Naive thymus-derived CD4-positive, alpha-beta T cell (primary cell): ENCODE measurements around the gene RNF151. TPM values are rescaled to one million over a fixed set of nuclear protein-coding genes. Genes with fewer than 3 reads are reported as not detected.

Experiments
- ATAC-seq: fragments of 150-1000 bp; cut with Tn5 transposase; 2 replicates; pipeline ENCODE4 v1.10.0; 2021; ENCODE audit warnings: mild to moderate bottlenecking, moderate library complexity
- CTCF ChIA-PET: fragments of 350-600 bp; sonication (Branson Sonifier 250); formaldehyde crosslinking; loops from one replicate; lab custom pipeline; 2021; ENCODE audit warnings: antibody characterized with exemption; lab: Charles Lee
- POLR2A ChIA-PET: fragments of 350-600 bp; sonication (Branson Sonifier 250); formaldehyde crosslinking; loops from one replicate; lab custom pipeline; 2021; ENCODE audit warnings: antibody characterized with exemption, inconsistent platforms; lab: Charles Lee
- DNase-seq, 9 donors: peaks; one replicate each; pipeline versions ENCODE4 v3.0.0 to v3.0.0-alpha.2; 2020 to 2022; ENCODE audit warnings: mixed read lengths in 1 of 9
- H3K27ac ChIP-seq: one replicate; pipeline ENCODE4 v1.7.0; 2013; ENCODE audit warnings: mild to moderate bottlenecking, low read depth, low read length, moderate library complexity
- H3K27me3 ChIP-seq, 2 donors: one replicate each; pipeline ENCODE4 v1.7.0; 2013; ENCODE audit warnings: low read length in 2 of 2, mild to moderate bottlenecking in 2 of 2, moderate library complexity in 2 of 2; ENCODE audit not compliant: control insufficient read depth in 2 of 2, insufficient read depth in 2 of 2
- H3K36me3 ChIP-seq, 3 experiments: 1 replicate in 2 of 3; 2 replicates in 1 of 3; pipeline ENCODE4 v1.7.0; 2013; ENCODE audit warnings: low read length in 3 of 3, mild to moderate bottlenecking in 3 of 3, moderate library complexity in 1 of 3; ENCODE audit not compliant: insufficient read depth in 3 of 3, control insufficient read depth in 2 of 3
- H3K4me1 ChIP-seq, 2 donors: one replicate each; pipeline ENCODE4 v1.7.0; 2013; ENCODE audit warnings: low read length in 2 of 2, mild to moderate bottlenecking in 2 of 2, moderate library complexity in 1 of 2; ENCODE audit not compliant: control insufficient read depth in 2 of 2, insufficient read depth in 2 of 2
- H3K4me3 ChIP-seq: 2 replicates; pipeline ENCODE4 v1.7.0; 2013; ENCODE audit warnings: mild to moderate bottlenecking, low read length
- H3K9me3 ChIP-seq, 3 experiments: 1 replicate in 2 of 3; 2 replicates in 1 of 3; pipeline ENCODE4 v1.7.0; 2013; ENCODE audit warnings: low read length in 3 of 3; ENCODE audit not compliant: control insufficient read depth in 2 of 3
- H3K27ac Mint-ChIP-seq, 9 donors: one replicate each; pipeline ENCODE4 v1.8.0; 2020 to 2022; ENCODE audit warnings: mixed read lengths in 9 of 9, mild to moderate bottlenecking in 8 of 9, moderate library complexity in 5 of 9, inconsistent platforms in 2 of 9
- H3K27me3 Mint-ChIP-seq, 5 donors: one replicate each; pipeline ENCODE4 v1.8.0; 2021 to 2022; ENCODE audit warnings: mixed read lengths in 5 of 5, mild to moderate bottlenecking in 1 of 5
- H3K36me3 Mint-ChIP-seq, 5 donors: one replicate each; pipeline ENCODE4 v1.8.0; 2020 to 2022; ENCODE audit warnings: mixed read lengths in 5 of 5, mild to moderate bottlenecking in 3 of 5, inconsistent platforms in 1 of 5
- H3K4me1 Mint-ChIP-seq, 7 donors: one replicate each; pipeline ENCODE4 v1.8.0; 2020 to 2022; ENCODE audit warnings: mixed read lengths in 7 of 7, mild to moderate bottlenecking in 3 of 7, inconsistent platforms in 1 of 7
- H3K4me3 Mint-ChIP-seq, 10 donors: one replicate each; pipeline ENCODE4 v1.8.0; 2020 to 2022; ENCODE audit warnings: mild to moderate bottlenecking in 10 of 10, mixed read lengths in 10 of 10, moderate library complexity in 6 of 10, inconsistent platforms in 2 of 10
- H3K9me3 Mint-ChIP-seq, 11 donors: one replicate each; pipeline ENCODE4 v1.8.0; 2020 to 2022; ENCODE audit warnings: mixed read lengths in 11 of 11, mild to moderate bottlenecking in 4 of 11, inconsistent platforms in 1 of 11, moderate library complexity in 1 of 11
- intact Hi-C, 2 donors: fragments of 100-400 bp; cut with micrococcal nuclease; formaldehyde crosslinking; loops; one replicate each; pipeline ENCODE4 v1.15.1; 2023
- polyA plus RNA-seq, 2 donors: library from polyadenylated mRNA; unstranded; fragments of 300-500 nt; fragmentation: Illumina TruSeq; gene quantifications; one replicate each; pipeline ENCODE4 v1.2.3, GENCODE V29; 2021
- total RNA-seq, 6 experiments: library from RNA in 5 of 6; stranded (reverse) in 5 of 6; gene quantifications; 1 replicate in 5 of 6; 2 replicates in 1 of 6; pipeline ENCODE4 v1.2.3 and lab custom pipeline; 2021 to 2026

RNF151 gene
- total RNA-seq, result under 1 TPM in 1 of 5 experiments, not detected in 4; 0.51 TPM
- not detected for polyA plus RNA-seq
- total RNA-seq (lab: John Stamatoyannopoulos, UW), result not detected

GRCh38 chr16:1966460-1966859 is at the start of gene RNF151:
RNF151 (plus strand) TSS chr16:1966856; CDS start chr16:1966882, 26 bp downstream.
- Histone ChIP-seq H3K27me3 (no peaks in the 10 kb centered on the region), H3K36me3 (peaks cover 8 to 22% (median 10%) of the 10 kb centered on the region in 3 experiments), H3K27ac (peak within 1 kb of the TSS; percentile 100), H3K9me3 (no peaks in the 10 kb centered on the region), H3K4me3 (peak within 1 kb of the TSS; percentile 81), H3K4me1 (peaks cover 23 to 24% of the 10 kb centered on the region in 2 donors)
- DNase-seq, result no peak
- Mint-ChIP-seq H3K4me3 (peak within 1 kb of the TSS; percentile 89 to 97 (median 94)), H3K27ac (peak within 1 kb of the TSS in 8 of 9 donors; percentile 96 to 98 (median 97)), H3K9me3 (no peaks in the 10 kb centered on the region), H3K36me3 (peaks cover 3 to 17% (median 5%) of the 10 kb centered on the region in 5 donors), H3K4me1 (peaks cover 17 to 42% (median 26%) of the 10 kb centered on the region in 7 donors), H3K27me3 (no peaks in the 10 kb centered on the region)
- CTCF ChIA-PET, result interaction anchor here (0.8 to 1.2 kb wide), 3 partner anchors 22 to 189 kb away, joined by 3 to 4 read pairs (median 3); partner anchors contain the start of gene TRAF7
- POLR2A ChIA-PET, result interaction anchor here (0.7 to 3.5 kb wide), 7 partner anchors 24 to 442 kb away, joined by 3 to 52 read pairs (median 17); partner anchors contain the start of genes MSRB1, NUBP2, SPSB3 and SYNGR3
- intact Hi-C loops, result loop anchor here in 1 of 2 donors (10.0 kb wide), 1 partner anchor 352 kb away; the partner anchor contains the start of genes CRAMP1 and IFT140
- no peak for ATAC-seq

GRCh38 chr16:1917056-1917664 is 49.5 kb upstream of the RNF151 start:
- ChIA-PET CTCF (no interaction called here), POLR2A (no interaction called here)
- no peaks in the 10 kb centered on the region for H3K9me3 Mint-ChIP-seq

GRCh38 chr16:1917665-1918350 is 48.8 kb upstream of the RNF151 start:
- H3K27me3 ChIP-seq, result peaks cover 2 to 4% of the 10 kb centered on the region in 2 donors
- peaks cover 0 to 5% (median 0%) of the 10 kb centered on the region in 5 donors for H3K36me3 Mint-ChIP-seq
- no peaks in the 10 kb centered on the region for H3K36me3 ChIP-seq
- DNase-seq (no peak), ATAC-seq (no peak)
- ChIA-PET CTCF (no interaction called here), POLR2A (no interaction called here)
- H3K4me3 Mint-ChIP-seq, result peak overlapping the region in 1 of 10 donors; percentile 53
- intact Hi-C loops, result loop anchor here in 1 of 2 donors (5.0 kb wide), 1 partner anchor 41 kb away; no protein-coding TSS in a partner anchor
- H3K4me1 Mint-ChIP-seq, result peaks cover 0 to 10% (median 3%) of the 10 kb centered on the region in 7 donors
- peaks cover 38 to 63% (median 53%) of the 10 kb centered on the region in 5 donors for H3K27me3 Mint-ChIP-seq
- H3K4me1 ChIP-seq, result no peaks in the 10 kb centered on the region
- H3K9me3 ChIP-seq, result no peaks in the 10 kb centered on the region
- no peaks in the 10 kb centered on the region for H3K9me3 Mint-ChIP-seq
- H3K4me3 ChIP-seq, result no peak overlapping the region
- H3K27ac ChIP-seq, result no peak overlapping the region
- no peak overlapping the region for H3K27ac Mint-ChIP-seq

More at GRCh38 chr16:1917056-1917664, 49.5 kb upstream of the RNF151 start:
- Mint-ChIP-seq H3K27me3 (peaks cover 32 to 58% (median 47%) of the 10 kb centered on the region in 5 donors), H3K4me1 (peaks cover 0 to 10% (median 3%) of the 10 kb centered on the region in 7 donors), H3K4me3 (peak overlapping the region in 1 of 10 donors; percentile 53), H3K27ac (no peak overlapping the region), H3K36me3 (no peaks in the 10 kb centered on the region)
- Histone ChIP-seq H3K4me3 (no peak overlapping the region), H3K36me3 (no peaks in the 10 kb centered on the region), H3K4me1 (no peaks in the 10 kb centered on the region), H3K27me3 (peaks cover 2 to 4% of the 10 kb centered on the region in 2 donors), H3K9me3 (no peaks in the 10 kb centered on the region), H3K27ac (no peak overlapping the region)
- intact Hi-C loops, result loop anchor here in 1 of 2 donors (5.0 kb wide), 1 partner anchor 40 kb away; no protein-coding TSS in a partner anchor
- DNase-seq (no peak), ATAC-seq (no peak)

GRCh38 chr16:1918351-1919326 is 48.0 kb upstream of the RNF151 start, which contains the start of gene HS3ST6:
HS3ST6 (minus strand) TSS chr16:1918415; CDS start chr16:1918323, 92 bp downstream.
- peaks cover 0 to 5% (median 0%) of the 10 kb centered on the region in 5 donors for H3K36me3 Mint-ChIP-seq
- Histone ChIP-seq H3K36me3 (no peaks in the 10 kb centered on the region), H3K4me3 (no peak within 1 kb of the TSS), H3K9me3 (no peaks in the 10 kb centered on the region), H3K27ac (no peak within 1 kb of the TSS), H3K27me3 (peaks cover 2 to 4% of the 10 kb centered on the region in 2 donors), H3K4me1 (no peaks in the 10 kb centered on the region)
- DNase-seq, result no peak
- H3K4me3 Mint-ChIP-seq, result peak within 1 kb of the TSS in 1 of 10 donors; percentile 53
- intact Hi-C loops, result loop anchor here in 1 of 2 donors (5.0 kb wide), 1 partner anchor 41 kb away; no protein-coding TSS in a partner anchor
- CTCF ChIA-PET, result no interaction called here
- no peak for ATAC-seq
- no peaks in the 10 kb centered on the region for H3K9me3 Mint-ChIP-seq
- H3K27ac Mint-ChIP-seq, result no peak within 1 kb of the TSS
- H3K4me1 Mint-ChIP-seq, result peaks cover 0 to 10% (median 5%) of the 10 kb centered on the region in 7 donors
- POLR2A ChIA-PET, result no interaction called here
- H3K27me3 Mint-ChIP-seq, result peaks cover 42 to 71% (median 59%) of the 10 kb centered on the region in 5 donors

- ChIA-PET CTCF (no interaction called here), POLR2A (no interaction called here)
- no peaks in the 10 kb centered on the region for H3K9me3 Mint-ChIP-seq
- Histone ChIP-seq H3K9me3 (no peaks in the 10 kb centered on the region), H3K4me1 (no peaks in the 10 kb centered on the region), H3K36me3 (no peaks in the 10 kb centered on the region), H3K4me3 (no peak overlapping the region), H3K27ac (no peak overlapping the region), H3K27me3 (peaks cover 2 to 4% of the 10 kb centered on the region in 2 donors)
- DNase-seq (no peak), ATAC-seq (no peak)
- peaks cover 0 to 10% (median 5%) of the 10 kb centered on the region in 7 donors for H3K4me1 Mint-ChIP-seq
- H3K36me3 Mint-ChIP-seq, result peaks cover 0 to 5% (median 0%) of the 10 kb centered on the region in 5 donors
- no peak overlapping the region for H3K4me3 Mint-ChIP-seq
- H3K27me3 Mint-ChIP-seq, result peaks cover 42 to 78% (median 56%) of the 10 kb centered on the region in 5 donors
- intact Hi-C loops, result loop anchor here in 1 of 2 donors (5.0 kb wide), 1 partner anchor 42 kb away; no protein-coding TSS in a partner anchor
- no peak overlapping the region for H3K27ac Mint-ChIP-seq
Measured at GRCh38 chr16:1919327-1919998, 47.2 kb upstream of the RNF151 start.
